ENCODE data around the gene FRMPD4.

Gene FRMPD4

DNA sequence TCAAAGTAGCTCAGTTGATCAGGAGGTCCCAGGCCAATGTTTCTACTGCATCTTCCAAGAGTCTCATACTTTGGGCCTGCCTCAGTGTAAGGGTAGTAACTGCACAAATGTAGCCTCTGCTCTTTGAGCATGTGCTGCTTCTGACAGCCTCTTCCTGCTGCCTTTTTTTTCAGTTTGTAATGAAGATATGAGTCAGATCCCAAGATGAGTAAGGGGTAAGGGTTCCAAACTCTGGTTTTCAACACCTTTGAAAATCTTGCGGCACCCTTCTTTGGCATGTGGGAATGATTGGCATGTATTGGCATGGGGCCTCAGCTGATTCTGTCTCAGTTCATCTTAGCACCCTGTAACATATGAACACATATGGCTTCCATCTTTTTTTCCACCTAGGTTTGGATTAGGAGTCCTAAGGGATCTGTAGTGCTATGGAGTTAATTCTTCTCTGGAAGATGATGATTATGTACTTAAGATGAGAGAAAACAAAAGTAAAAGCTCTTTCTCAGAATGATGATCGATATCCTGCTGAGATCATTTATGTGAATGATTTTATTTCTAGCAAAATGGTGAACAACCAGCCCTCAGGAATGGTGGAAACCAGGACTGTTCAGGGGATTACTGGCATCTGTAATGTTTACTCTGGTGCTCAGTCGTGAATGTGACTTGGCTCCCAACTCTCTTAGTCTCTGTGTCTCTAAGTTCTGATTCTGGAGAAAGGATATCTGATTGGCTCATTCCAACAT lies 534.3 kb downstream of the FRMPD4 start (continued):
- no peak for TF ChIP-seq BACH2 (CRISPR knock-in tag; IDR thresholded peaks at IDR 0.05; ENCODE audit: borderline replicate concordance)
- TF ChIP-seq, protein P1, sequence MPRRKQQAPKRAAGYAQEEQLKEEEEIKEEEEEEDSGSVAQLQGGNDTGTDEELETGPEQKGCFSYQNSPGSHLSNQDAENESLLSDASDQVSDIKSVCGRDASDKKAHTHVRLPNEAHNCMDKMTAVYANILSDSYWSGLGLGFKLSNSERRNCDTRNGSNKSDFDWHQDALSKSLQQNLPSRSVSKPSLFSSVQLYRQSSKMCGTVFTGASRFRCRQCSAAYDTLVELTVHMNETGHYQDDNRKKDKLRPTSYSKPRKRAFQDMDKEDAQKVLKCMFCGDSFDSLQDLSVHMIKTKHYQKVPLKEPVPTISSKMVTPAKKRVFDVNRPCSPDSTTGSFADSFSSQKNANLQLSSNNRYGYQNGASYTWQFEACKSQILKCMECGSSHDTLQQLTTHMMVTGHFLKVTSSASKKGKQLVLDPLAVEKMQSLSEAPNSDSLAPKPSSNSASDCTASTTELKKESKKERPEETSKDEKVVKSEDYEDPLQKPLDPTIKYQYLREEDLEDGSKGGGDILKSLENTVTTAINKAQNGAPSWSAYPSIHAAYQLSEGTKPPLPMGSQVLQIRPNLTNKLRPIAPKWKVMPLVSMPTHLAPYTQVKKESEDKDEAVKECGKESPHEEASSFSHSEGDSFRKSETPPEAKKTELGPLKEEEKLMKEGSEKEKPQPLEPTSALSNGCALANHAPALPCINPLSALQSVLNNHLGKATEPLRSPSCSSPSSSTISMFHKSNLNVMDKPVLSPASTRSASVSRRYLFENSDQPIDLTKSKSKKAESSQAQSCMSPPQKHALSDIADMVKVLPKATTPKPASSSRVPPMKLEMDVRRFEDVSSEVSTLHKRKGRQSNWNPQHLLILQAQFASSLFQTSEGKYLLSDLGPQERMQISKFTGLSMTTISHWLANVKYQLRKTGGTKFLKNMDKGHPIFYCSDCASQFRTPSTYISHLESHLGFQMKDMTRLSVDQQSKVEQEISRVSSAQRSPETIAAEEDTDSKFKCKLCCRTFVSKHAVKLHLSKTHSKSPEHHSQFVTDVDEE (CRISPR knock-in tag; IDR thresholded peaks at IDR 0.05), result no peak
- no peak for TF ChIP-seq ARNTL (CRISPR knock-in tag; IDR thresholded peaks at IDR 0.05; ENCODE audit: borderline replicate concordance, low read depth)

DNA sequence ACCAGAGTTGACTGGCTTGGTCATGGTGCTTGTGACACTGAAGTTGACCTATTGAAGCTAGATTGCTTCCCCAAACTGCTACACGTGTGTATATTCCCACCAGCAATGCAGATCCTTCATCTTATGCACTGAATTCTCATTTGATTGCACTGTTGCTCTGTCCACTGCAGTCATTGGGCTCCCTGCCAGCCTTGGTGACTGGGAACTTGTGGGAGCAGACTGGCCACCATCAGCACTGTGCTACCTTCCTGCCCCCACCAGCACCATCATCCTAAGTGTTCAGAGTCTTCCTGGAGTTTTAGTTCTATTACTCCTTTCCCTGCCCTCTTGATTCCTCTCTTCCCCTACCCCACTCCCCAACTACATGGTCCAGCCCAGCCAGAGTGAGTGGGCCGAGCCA lies 535.2 kb downstream of the FRMPD4 start:
- ATAC-seq, result no peak
- TF ChIP-seq OSR1 (CRISPR knock-in tag; IDR thresholded peaks at IDR 0.05) (no peak), GLIS3 (CRISPR knock-in tag; IDR thresholded peaks at IDR 0.05) (no peak), SNAI2 (CRISPR knock-in tag; IDR thresholded peaks at IDR 0.05) (no peak), ZNF8 (CRISPR knock-in tag; IDR thresholded peaks at IDR 0.05) (no peak), ESRRG (CRISPR knock-in tag; IDR thresholded peaks at IDR 0.05) (no peak), ZFP3 (CRISPR knock-in tag; IDR thresholded peaks at IDR 0.05) (no peak), ZNF565 (CRISPR knock-in tag; conservative IDR thresholded peaks at IDR 0.05; ENCODE audit: low read depth) (no peak), ZFP30 (CRISPR knock-in tag; IDR thresholded peaks at IDR 0.05) (no peak), ZC3H10 (CRISPR knock-in tag; IDR thresholded peaks at IDR 0.05) (no peak), TOX (CRISPR knock-in tag; IDR thresholded peaks at IDR 0.05; ENCODE audit: borderline replicate concordance) (no peak), PPARA (CRISPR knock-in tag; IDR thresholded peaks at IDR 0.05; ENCODE audit: borderline replicate concordance) (no peak), ZNF70 (CRISPR knock-in tag; IDR thresholded peaks at IDR 0.05) (no peak)
- TF ChIP-seq, protein P1 (CRISPR knock-in tag; IDR thresholded peaks at IDR 0.05), result no peak
- TF ChIP-seq, protein P2, sequence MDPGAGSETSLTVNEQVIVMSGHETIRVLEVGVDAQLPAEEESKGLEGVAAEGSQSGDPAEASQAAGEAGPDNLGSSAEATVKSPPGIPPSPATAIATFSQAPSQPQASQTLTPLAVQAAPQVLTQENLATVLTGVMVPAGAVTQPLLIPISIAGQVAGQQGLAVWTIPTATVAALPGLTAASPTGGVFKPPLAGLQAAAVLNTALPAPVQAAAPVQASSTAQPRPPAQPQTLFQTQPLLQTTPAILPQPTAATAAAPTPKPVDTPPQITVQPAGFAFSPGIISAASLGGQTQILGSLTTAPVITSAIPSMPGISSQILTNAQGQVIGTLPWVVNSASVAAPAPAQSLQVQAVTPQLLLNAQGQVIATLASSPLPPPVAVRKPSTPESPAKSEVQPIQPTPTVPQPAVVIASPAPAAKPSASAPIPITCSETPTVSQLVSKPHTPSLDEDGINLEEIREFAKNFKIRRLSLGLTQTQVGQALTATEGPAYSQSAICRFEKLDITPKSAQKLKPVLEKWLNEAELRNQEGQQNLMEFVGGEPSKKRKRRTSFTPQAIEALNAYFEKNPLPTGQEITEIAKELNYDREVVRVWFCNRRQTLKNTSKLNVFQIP (CRISPR knock-in tag; IDR thresholded peaks at IDR 0.05; ENCODE audit: borderline replicate concordance, low read depth), result no peak
- TF ChIP-seq, protein P3, sequence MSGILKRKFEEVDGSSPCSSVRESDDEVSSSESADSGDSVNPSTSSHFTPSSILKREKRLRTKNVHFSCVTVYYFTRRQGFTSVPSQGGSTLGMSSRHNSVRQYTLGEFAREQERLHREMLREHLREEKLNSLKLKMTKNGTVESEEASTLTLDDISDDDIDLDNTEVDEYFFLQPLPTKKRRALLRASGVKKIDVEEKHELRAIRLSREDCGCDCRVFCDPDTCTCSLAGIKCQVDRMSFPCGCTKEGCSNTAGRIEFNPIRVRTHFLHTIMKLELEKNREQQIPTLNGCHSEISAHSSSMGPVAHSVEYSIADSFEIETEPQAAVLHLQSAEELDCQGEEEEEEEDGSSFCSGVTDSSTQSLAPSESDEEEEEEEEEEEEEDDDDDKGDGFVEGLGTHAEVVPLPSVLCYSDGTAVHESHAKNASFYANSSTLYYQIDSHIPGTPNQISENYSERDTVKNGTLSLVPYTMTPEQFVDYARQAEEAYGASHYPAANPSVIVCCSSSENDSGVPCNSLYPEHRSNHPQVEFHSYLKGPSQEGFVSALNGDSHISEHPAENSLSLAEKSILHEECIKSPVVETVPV (CRISPR knock-in tag; IDR thresholded peaks at IDR 0.05), result no peak

DNA sequence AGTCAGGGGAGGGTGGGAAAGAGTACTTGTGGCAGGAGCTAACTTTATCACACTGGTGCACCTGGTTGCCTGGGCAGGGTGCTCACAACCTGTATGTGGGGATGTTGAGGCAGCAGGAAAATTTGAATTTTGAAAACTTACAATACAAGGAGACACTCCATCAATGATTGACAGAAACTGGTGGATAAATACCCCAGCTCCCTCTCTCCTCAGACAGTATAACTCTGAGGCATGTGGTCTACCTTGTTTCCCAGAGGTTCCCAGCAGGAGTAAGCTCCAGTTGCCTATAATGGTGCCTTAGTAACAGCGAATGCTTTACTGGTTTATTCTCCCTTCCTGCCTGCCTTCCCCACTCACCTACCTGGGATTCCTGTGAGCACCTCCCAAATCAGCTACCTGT lies 541.2 kb downstream of the FRMPD4 start:
- TF ChIP-seq, protein P2 (CRISPR knock-in tag; IDR thresholded peaks at IDR 0.05; ENCODE audit: borderline replicate concordance, low read depth), result no peak
- TF ChIP-seq ZFP30 (CRISPR knock-in tag; IDR thresholded peaks at IDR 0.05) (no peak), RARB (CRISPR knock-in tag; IDR thresholded peaks at IDR 0.05) (no peak), ZNF70 (CRISPR knock-in tag; IDR thresholded peaks at IDR 0.05) (no peak), OSR1 (CRISPR knock-in tag; IDR thresholded peaks at IDR 0.05) (no peak), PPARA (CRISPR knock-in tag; IDR thresholded peaks at IDR 0.05; ENCODE audit: borderline replicate concordance) (no peak), SNAI2 (CRISPR knock-in tag; IDR thresholded peaks at IDR 0.05) (no peak), GLIS3 (CRISPR knock-in tag; IDR thresholded peaks at IDR 0.05) (no peak)
- TF ChIP-seq, protein P4, sequence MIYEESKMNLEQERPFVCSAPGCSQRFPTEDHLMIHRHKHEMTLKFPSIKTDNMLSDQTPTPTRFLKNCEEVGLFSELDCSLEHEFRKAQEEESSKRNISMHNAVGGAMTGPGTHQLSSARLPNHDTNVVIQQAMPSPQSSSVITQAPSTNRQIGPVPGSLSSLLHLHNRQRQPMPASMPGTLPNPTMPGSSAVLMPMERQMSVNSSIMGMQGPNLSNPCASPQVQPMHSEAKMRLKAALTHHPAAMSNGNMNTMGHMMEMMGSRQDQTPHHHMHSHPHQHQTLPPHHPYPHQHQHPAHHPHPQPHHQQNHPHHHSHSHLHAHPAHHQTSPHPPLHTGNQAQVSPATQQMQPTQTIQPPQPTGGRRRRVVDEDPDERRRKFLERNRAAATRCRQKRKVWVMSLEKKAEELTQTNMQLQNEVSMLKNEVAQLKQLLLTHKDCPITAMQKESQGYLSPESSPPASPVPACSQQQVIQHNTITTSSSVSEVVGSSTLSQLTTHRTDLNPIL (CRISPR knock-in tag; IDR thresholded peaks at IDR 0.05; ENCODE audit: low read depth), result no peak

More for the DNA sequence above, 541.2 kb downstream of the FRMPD4 start:
- no peak for ATAC-seq

Measured in SK-N-SH treated with all-trans-retinoic acid at 6 μM for 48 hours (cell line).